Measurements from ENCODE around the gene MYD88. TPM values are rescaled to one million over a fixed set of nuclear protein-coding genes. Genes with fewer than 3 reads are reported as not detected.
A peak's percentile ranks its signal among the peaks of the same experiment; 100 is the strongest.

Gene MYD88
- total and polyA plus RNA-seq, 2 experiments from 2014 or later, result 6.7 to 32.1 TPM

GRCh38 chr3:38129058-38129457, 9.4 kb upstream of the MYD88 start:
- no peaks in the 10 kb centered on the region for H3F3A ChIP-seq (ENCODE audit: insufficient read depth)
- H3K4me1 ChIP-seq (ENCODE audit: insufficient read depth), result no peaks in the 10 kb centered on the region
- no peak overlapping the region for H3K4me2 ChIP-seq (ENCODE audit: unreplicated experiment)
- H4K20me1 ChIP-seq (ENCODE audit: insufficient read depth), result no peaks in the 10 kb centered on the region; the same call in 1 of the 2 replicates
- peaks cover 18% of the 10 kb centered on the region; the same call in 1 of the 2 replicates for H3K36me3 ChIP-seq (ENCODE audit: low read depth)
- no peak overlapping the region for H2AFZ ChIP-seq
- H3K79me2 ChIP-seq (ENCODE audit: insufficient read depth), result no peaks in the 10 kb centered on the region
- no peaks in the 10 kb centered on the region for H3K9me2 ChIP-seq (ENCODE audit: insufficient read depth)
- H3K9ac ChIP-seq, result no peak overlapping the region
- TF ChIP-seq EZH2phosphoT487 (IDR thresholded peaks at IDR 0.05; ENCODE audit: insufficient read depth, low read depth) (no peak), EZH2 (IDR thresholded peaks at IDR 0.05; ENCODE audit: insufficient read depth, poor library complexity, severe bottlenecking) (no peak)
- no peak overlapping the region for H3K4me3 ChIP-seq
- no peaks in the 10 kb centered on the region for H3K9me3 ChIP-seq (ENCODE audit: low read depth)
- H3K27me3 ChIP-seq (replicated peaks; ENCODE audit: insufficient read depth), result no peaks in the 10 kb centered on the region
- no peak for DNase-seq
- 86 to 92% methylated on average over 5 of the region's 5 CpGs for WGBS, 2 experiments (ENCODE audit: low coverage in 1 of 2, low lambda C conversion rate in 2 of 2, missing lambda C conversion rate in 2 of 2)
- in situ Hi-C loops (cut with MboI), result no loop called here
- no peak overlapping the region for H3K27ac ChIP-seq

GRCh38 chr3:38130631-38131065, 7.8 kb upstream of the MYD88 start:
- WGBS, 2 experiments (ENCODE audit: low coverage in 1 of 2, low lambda C conversion rate in 2 of 2, missing lambda C conversion rate in 2 of 2), result 75 to 83% methylated on average over 3 of the region's 3 CpGs
- H3K79me2 ChIP-seq (ENCODE audit: insufficient read depth), result peaks cover 11% of the 10 kb centered on the region
- no peaks in the 10 kb centered on the region; the same call in 1 of the 2 replicates for H4K20me1 ChIP-seq (ENCODE audit: insufficient read depth)
- peaks cover 7% of the 10 kb centered on the region; the same call in 1 of the 2 replicates for H3K36me3 ChIP-seq (ENCODE audit: low read depth)
- TF ChIP-seq EZH2 (IDR thresholded peaks at IDR 0.05; ENCODE audit: insufficient read depth, poor library complexity, severe bottlenecking) (no peak), EZH2phosphoT487 (IDR thresholded peaks at IDR 0.05; ENCODE audit: insufficient read depth, low read depth) (no peak)
- in situ Hi-C loops (cut with MboI), result no loop called here
- H3K4me2 ChIP-seq (ENCODE audit: unreplicated experiment), result no peak overlapping the region
- no peaks in the 10 kb centered on the region for H3F3A ChIP-seq (ENCODE audit: insufficient read depth)
- no peak overlapping the region for H2AFZ ChIP-seq
- no peak overlapping the region for H3K4me3 ChIP-seq
- no peaks in the 10 kb centered on the region for H3K9me3 ChIP-seq (ENCODE audit: low read depth)
- DNase-seq, result no peak
- H3K27me3 ChIP-seq (replicated peaks; ENCODE audit: insufficient read depth), result no peaks in the 10 kb centered on the region
- no peaks in the 10 kb centered on the region for H3K9me2 ChIP-seq (ENCODE audit: insufficient read depth)
- H3K9ac ChIP-seq, result no peak overlapping the region
- H3K4me1 ChIP-seq (ENCODE audit: insufficient read depth), result 0 out of 2 replicates have a peak, but pooled peaks cover under 1% of the 10 kb centered on the region
- H3K27ac ChIP-seq, result no peak overlapping the region

GRCh38 chr3:38131621-38132369, 6.7 kb upstream of the MYD88 start:
- Histone ChIP-seq H4K20me1 (ENCODE audit: insufficient read depth) (no peaks in the 10 kb centered on the region; the same call in 1 of the 2 replicates), H3K9ac (no peak overlapping the region), H2AFZ (no peak overlapping the region), H3K27me3 (replicated peaks; ENCODE audit: insufficient read depth) (no peaks in the 10 kb centered on the region), H3F3A (ENCODE audit: insufficient read depth) (no peaks in the 10 kb centered on the region), H3K4me1 (ENCODE audit: insufficient read depth) (0 out of 2 replicates have a peak, but pooled peaks cover 3% of the 10 kb centered on the region), H3K9me2 (ENCODE audit: insufficient read depth) (no peaks in the 10 kb centered on the region), H3K4me2 (ENCODE audit: unreplicated experiment) (no peak overlapping the region), H3K9me3 (ENCODE audit: low read depth) (no peaks in the 10 kb centered on the region), H3K4me3 (no peak overlapping the region), H3K36me3 (ENCODE audit: low read depth) (peaks cover 7% of the 10 kb centered on the region; the same call in 1 of the 2 replicates), H3K27ac (no peak overlapping the region), H3K79me2 (ENCODE audit: insufficient read depth) (peaks cover 22% of the 10 kb centered on the region)
- DNase-seq, result peak; percentile 46
- in situ Hi-C loops (cut with MboI), result no loop called here
- 39 to 41% methylated on average over 6 of the region's 6 CpGs for WGBS, 2 experiments (ENCODE audit: low coverage in 1 of 2, low lambda C conversion rate in 2 of 2, missing lambda C conversion rate in 2 of 2)
- TF ChIP-seq EZH2 (IDR thresholded peaks at IDR 0.05; ENCODE audit: insufficient read depth, poor library complexity, severe bottlenecking) (no peak), EZH2phosphoT487 (IDR thresholded peaks at IDR 0.05; ENCODE audit: insufficient read depth, low read depth) (no peak)

- no peak for DNase-seq
- Histone ChIP-seq H3K4me2 (ENCODE audit: unreplicated experiment) (no peak overlapping the region), H2AFZ (no peak overlapping the region), H3K4me3 (no peak overlapping the region), H3K9me2 (ENCODE audit: insufficient read depth) (no peaks in the 10 kb centered on the region), H3K9me3 (ENCODE audit: low read depth) (no peaks in the 10 kb centered on the region), H3F3A (ENCODE audit: insufficient read depth) (0 out of 2 replicates have a peak, but pooled peaks cover 8% of the 10 kb centered on the region), H3K27me3 (replicated peaks; ENCODE audit: insufficient read depth) (no peaks in the 10 kb centered on the region), H3K27ac (no peak overlapping the region), H3K79me2 (ENCODE audit: insufficient read depth) (peaks cover 23% of the 10 kb centered on the region), H4K20me1 (ENCODE audit: insufficient read depth) (no peaks in the 10 kb centered on the region), H3K9ac (no peak overlapping the region), H3K4me1 (ENCODE audit: insufficient read depth) (peaks cover 10% of the 10 kb centered on the region; the same call in 1 of the 2 replicates), H3K36me3 (ENCODE audit: low read depth) (no peaks in the 10 kb centered on the region; the same call in 1 of the 2 replicates)
- TF ChIP-seq EZH2phosphoT487 (IDR thresholded peaks at IDR 0.05; ENCODE audit: insufficient read depth, low read depth) (no peak), EZH2 (IDR thresholded peaks at IDR 0.05; ENCODE audit: insufficient read depth, poor library complexity, severe bottlenecking) (no peak)
- 96% methylated on average over 3 of the region's 3 CpGs for WGBS, 2 experiments (ENCODE audit: low coverage in 1 of 2, low lambda C conversion rate in 2 of 2, missing lambda C conversion rate in 2 of 2)
- in situ Hi-C loops (cut with MboI), result no loop called here
Measured at GRCh38 chr3:38133209-38133556, 5.3 kb upstream of the MYD88 start.
